AG04449 (cell line): ENCODE data around the gene GRIK2.

Source experiments
- CTCF ChIA-PET: fragments of 350-600 bp; formaldehyde crosslinking; extraction: SDS; loops from one replicate; lab custom pipeline; 2021; ENCODE audit warnings: antibody characterized with exemption; lab: Yijun Ruan, JAX
- POLR2A ChIA-PET: fragments of 400-600, 350-600 bp; formaldehyde crosslinking; extraction: SDS; loops from one replicate; lab custom pipeline; 2020; ENCODE audit warnings: antibody characterized with exemption, inconsistent platforms; lab: Yijun Ruan, JAX
- DNase-seq: peaks from one replicate; pipeline ENCODE4 v3.0.0-alpha.2; 2010; ENCODE audit warnings: low read depth, low spot score
- H3K4me3 ChIP-seq: 2 replicates; pipeline ENCODE4 v1.5.1; 2011; ENCODE audit warnings: low read depth, mild to moderate bottlenecking, control low read depth, low read length
- TF ChIP-seq, protein P1 (sequence below): IDR thresholded peaks from one replicate; pipeline ENCODE4 v1.5.1; 2011; ENCODE audit warnings: mild to moderate bottlenecking, moderate library complexity, low read length, control low read depth, inconsistent platforms; ENCODE audit not compliant: insufficient read depth; ENCODE audit errors: missing control alignments

The GRIK2 gene

GRCh38 chr6:101582792-101583191, 189.3 kb downstream of the GRIK2 start:
- DNase-seq: no peak
- TF ChIP-seq, protein P1, sequence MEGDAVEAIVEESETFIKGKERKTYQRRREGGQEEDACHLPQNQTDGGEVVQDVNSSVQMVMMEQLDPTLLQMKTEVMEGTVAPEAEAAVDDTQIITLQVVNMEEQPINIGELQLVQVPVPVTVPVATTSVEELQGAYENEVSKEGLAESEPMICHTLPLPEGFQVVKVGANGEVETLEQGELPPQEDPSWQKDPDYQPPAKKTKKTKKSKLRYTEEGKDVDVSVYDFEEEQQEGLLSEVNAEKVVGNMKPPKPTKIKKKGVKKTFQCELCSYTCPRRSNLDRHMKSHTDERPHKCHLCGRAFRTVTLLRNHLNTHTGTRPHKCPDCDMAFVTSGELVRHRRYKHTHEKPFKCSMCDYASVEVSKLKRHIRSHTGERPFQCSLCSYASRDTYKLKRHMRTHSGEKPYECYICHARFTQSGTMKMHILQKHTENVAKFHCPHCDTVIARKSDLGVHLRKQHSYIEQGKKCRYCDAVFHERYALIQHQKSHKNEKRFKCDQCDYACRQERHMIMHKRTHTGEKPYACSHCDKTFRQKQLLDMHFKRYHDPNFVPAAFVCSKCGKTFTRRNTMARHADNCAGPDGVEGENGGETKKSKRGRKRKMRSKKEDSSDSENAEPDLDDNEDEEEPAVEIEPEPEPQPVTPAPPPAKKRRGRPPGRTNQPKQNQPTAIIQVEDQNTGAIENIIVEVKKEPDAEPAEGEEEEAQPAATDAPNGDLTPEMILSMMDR: no peak
- ChIA-PET CTCF (interaction anchor here (0.7 kb wide), 1 partner anchor 21 kb away, joined by 3 read pairs; no protein-coding TSS in a partner anchor), POLR2A (no interaction called here)
- H3K4me3 ChIP-seq: no peak overlapping the region

GRCh38 chr6:101585501-101585900, 192.0 kb downstream of the GRIK2 start:
- CTCF ChIA-PET: no interaction called here
- DNase-seq: no peak
- TF ChIP-seq, protein P1: no peak
- H3K4me3 ChIP-seq: no peak overlapping the region
- POLR2A ChIA-PET: no interaction called here

- ChIA-PET POLR2A (no interaction called here), CTCF (no interaction called here)
- H3K4me3 ChIP-seq: no peak overlapping the region
- TF ChIP-seq, protein P1: no peak
- DNase-seq: no peak
These were observed 194.8 kb downstream of the GRIK2 start for GRCh38 chr6:101588343-101588742.

DNA sequence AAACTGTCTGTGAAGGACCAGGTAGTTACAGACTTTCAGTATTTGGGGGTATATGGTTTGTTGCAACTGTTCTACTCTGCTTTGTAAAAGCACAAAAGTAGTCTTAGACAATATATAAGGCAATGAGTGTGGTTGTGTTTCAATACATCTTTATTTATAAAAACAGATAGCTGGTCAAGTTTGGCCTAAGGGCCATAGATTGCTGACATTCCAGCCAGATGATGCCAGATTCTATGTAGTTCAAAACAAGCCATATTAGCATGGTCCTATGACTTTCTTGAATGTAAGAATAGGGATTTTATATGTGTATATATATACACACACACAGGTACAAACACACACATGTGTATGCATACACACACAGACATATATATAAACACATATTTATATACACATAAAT, 201.8 kb downstream of the GRIK2 start:
- ChIA-PET POLR2A (no interaction called here), CTCF (no interaction called here)
- no peak for DNase-seq
- H3K4me3 ChIP-seq: no peak overlapping the region
- TF ChIP-seq, protein P1: no peak

DNA sequence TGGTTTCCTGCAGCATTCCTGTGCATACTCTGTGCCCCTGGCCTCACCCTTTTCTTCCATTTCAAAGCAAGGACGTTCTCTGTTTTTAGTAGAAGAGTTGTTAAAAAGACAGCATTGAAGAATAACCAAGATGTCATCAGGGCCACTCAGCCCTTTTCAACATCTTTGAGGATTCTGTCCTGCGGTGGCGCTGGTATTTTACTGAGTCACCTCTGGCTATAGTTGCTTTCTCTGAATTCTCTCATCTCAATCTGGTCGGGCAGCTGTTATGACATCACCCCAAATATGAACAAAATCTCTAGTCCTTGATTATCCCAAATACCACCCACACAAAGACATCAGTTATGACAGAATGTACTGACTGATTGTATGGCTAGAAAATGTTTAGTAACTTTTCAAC, 204.2 kb downstream of the GRIK2 start:
- peak; percentile 16 for DNase-seq
- TF ChIP-seq, protein P1: no peak
- CTCF ChIA-PET: no interaction called here
- POLR2A ChIA-PET: no interaction called here
- H3K4me3 ChIP-seq: no peak overlapping the region

GRCh38 chr6:101605426-101605825, 211.9 kb downstream of the GRIK2 start:
- ChIA-PET POLR2A (no interaction called here), CTCF (no interaction called here)
- no peak for DNase-seq
- TF ChIP-seq, protein P1: no peak
- H3K4me3 ChIP-seq: no peak overlapping the region
